GM21737 (cell line): ENCODE measurements around the gene SRCIN1.
"Not testable (repeated sequence)": the region's sequence is repeated elsewhere in the genome, so short reads cannot be mapped to it uniquely, and the experiment has no call there.

Source experiments
- ATAC-seq: cut with Tn5 transposase; IDR thresholded peaks from one replicate; pipeline ENCODE4 v1.9.1; 2021; ENCODE audit warnings: mild to moderate bottlenecking, moderate library complexity; ENCODE audit not compliant: unreplicated experiment

Gene SRCIN1

DNA sequence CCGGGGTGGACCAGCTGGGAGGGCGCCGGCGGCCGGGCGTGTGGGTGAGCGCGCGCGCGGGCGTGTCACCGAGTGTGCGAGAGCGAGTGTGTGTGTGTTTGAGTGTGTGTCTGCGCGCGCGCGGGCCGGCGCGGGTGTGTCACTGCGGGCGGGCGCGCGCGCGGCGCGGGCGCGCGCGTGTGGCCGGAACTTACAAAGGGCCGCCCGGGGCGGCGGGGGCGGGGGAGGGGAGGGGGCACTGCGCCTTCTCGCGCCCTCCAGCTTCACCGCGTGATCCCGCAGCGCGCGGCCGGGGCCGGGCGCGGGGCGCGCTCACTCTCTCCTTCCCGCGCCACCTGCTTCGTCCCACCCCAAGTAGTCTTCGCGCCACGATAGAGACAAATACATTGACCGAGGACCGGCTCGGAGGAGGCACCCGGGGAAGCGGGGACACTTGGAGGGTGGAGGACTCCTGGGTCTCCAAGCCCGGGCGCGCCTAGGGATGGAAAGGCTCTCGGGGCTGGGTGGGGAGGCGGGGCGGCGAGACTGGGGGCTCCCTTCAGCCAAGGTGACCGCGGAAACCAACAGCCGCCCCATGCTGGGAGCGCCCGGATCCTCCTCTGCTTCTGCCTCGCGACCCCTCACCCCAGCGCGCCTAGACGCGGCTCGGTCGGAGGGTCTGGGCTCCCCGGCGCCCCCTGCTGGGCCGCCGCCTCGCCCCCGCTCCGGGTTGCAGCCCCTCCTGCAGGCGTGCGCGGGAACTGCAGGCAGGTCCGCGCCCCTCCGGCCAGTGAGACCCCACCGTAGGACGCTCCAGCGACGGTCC lies at the start of gene SRCIN1:
Gene SRCIN1, minus strand, starts transcription at position 112 of the 805 bp plus-strand sequence. CDS start 247 bp downstream, outside the sequence.
- ATAC-seq: no peak

- ATAC-seq: no peak
Observed at GRCh38 chr17:38654411-38655398, 49.0 kb upstream of the SRCIN1 start.

DNA sequence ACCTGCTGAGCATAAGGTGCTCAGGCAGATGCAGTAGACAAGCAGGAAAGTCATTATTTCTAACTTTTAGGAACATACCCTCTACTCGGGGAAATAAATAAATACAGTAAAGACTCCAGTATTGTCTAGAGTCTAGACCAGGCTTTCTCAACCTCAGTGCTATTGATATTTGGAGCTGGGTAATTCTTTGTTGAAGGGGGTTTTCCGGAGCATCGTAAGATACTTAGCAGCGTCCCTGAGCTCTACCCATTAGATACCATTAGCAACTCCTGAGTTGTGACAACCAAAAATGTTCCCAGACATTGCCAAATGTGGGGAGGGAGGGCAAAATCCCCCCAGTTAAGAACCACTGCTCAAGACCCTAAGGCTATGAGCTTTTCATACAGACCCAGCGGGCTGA lies 47.9 kb upstream of the SRCIN1 start:
- ATAC-seq: no peak

- ATAC-seq: no peak
Observed at GRCh38 chr17:38653230-38653629, 47.5 kb upstream of the SRCIN1 start.

DNA sequence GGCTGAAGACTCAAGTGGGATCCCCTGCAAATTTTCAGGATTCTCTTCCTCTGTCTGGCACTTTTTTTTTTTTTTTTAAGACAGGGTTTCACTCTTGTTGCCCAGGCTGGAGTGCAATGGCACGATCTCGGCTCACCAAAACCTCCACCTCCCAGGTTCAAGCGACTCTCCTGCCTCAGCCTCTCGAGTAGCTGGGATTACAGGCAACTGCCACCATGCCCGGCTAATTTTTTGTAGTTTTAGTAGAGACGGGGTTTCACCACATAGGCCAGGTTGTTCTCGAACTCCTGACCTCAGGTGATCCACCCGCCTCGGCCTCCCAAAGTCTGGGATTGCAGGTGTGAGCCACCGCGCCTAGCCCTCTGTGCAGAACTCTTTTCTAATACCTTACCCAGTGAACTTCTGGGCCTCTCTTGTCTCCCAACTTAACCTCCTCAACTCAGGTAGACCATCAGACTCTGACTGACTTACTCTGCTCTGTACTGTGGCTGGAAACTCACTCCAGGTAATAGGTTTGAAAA lies 45.0 kb upstream of the SRCIN1 start:
- ATAC-seq: not testable (repeated sequence)

DNA sequence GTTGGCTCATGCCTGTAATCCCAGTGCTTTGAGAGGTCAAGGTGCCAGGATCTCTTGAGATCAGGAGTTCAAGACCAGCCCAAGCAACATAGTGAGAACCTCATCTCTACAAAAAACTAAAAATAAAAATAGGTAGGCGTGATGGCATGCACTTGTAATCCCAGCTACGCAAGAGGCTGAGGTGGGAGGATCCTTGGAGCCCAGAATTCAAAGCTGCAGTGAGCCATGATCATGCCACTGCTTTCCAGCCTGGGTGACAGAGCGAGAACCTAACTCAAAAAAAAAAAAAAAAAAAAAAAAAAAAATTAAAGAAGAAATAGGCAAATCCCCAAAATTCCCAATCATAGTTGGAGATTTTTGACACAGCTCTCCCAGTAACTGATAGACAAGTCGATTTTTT lies 32.2 kb upstream of the SRCIN1 start:
- ATAC-seq: no peak

GRCh38 chr17:38636054-38636453 lies 30.3 kb upstream of the SRCIN1 start:
- no peak for ATAC-seq

- ATAC-seq: no peak
Observed at GRCh38 chr17:38632334-38632733, 26.6 kb upstream of the SRCIN1 start.

GRCh38 chr17:38628441-38628840 lies 22.7 kb upstream of the SRCIN1 start:
- ATAC-seq: no peak

GRCh38 chr17:38627957-38628356 lies 22.2 kb upstream of the SRCIN1 start:
- no peak for ATAC-seq

DNA sequence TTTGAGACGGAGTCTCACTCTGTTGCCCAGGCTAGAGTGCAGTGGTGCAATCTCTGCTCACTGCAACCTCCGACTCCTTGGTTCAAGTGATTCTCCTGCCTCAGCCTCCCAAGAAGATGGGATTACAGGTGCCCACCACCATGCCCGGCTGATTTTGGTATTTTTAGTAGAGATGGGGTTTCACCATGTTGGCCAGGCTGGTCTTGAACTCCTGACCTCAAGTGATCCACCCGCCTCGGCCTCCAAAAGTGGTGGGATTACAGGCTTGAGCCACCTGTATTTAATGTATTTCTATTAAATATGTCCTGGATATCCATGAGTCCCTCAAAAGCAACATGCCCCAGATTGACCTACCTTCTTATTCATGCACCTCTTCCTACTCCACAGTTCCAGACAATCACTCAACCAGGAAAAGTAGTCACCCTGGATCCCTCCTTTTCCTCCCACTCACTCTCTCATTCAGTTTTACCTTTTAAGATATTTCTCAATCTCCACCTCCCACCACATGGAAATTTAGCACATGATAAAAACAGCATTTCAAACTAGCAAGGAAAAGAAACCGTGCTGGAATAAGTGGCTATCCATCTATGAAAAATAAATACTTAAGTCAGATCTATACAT lies 21.0 kb upstream of the SRCIN1 start:
- ATAC-seq: not testable (repeated sequence)

- ATAC-seq: no peak
Observed at GRCh38 chr17:38625482-38625881, 19.7 kb upstream of the SRCIN1 start.

- ATAC-seq: peak; percentile 66
Observed at GRCh38 chr17:38624782-38625355, 19.1 kb upstream of the SRCIN1 start.

- no peak for ATAC-seq
Observed at GRCh38 chr17:38621538-38621937, 15.8 kb upstream of the SRCIN1 start.

DNA sequence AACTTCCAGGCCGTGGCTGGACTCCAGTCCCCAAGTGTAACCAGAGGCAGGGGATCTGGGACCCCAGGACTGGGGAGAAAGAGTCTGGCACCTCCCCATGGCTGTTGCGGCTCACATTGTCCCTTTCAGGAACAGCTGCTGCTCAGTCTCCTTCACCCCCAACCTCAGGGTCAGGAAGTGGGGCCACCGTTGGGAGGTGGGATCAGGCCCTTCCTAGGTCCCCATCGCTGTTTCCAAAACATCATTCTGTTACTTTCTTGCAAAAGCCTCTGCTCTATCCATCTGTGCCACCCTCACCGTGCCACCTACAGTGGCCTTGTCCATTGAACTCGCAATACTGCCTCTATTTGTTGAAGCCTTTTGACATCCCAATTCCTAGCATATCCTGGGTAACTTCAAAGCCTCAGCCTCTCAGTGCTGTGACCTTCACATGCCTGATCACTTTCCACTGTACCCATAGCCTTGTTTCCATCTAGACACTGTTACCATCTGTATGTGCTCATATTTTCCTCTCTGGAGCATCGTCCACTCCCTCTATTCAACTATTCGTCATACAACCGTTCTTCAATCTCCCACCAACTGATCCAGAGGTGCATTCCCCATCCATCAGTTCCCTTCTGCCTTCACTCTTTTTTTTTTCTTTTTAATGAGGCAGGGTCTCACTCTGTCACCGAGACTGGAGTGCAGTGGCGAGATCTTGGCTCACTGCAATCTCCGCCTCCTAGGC lies 15.0 kb upstream of the SRCIN1 start:
- no peak for ATAC-seq

GRCh38 chr17:38619937-38620550 lies 14.3 kb upstream of the SRCIN1 start:
- ATAC-seq: no peak

DNA sequence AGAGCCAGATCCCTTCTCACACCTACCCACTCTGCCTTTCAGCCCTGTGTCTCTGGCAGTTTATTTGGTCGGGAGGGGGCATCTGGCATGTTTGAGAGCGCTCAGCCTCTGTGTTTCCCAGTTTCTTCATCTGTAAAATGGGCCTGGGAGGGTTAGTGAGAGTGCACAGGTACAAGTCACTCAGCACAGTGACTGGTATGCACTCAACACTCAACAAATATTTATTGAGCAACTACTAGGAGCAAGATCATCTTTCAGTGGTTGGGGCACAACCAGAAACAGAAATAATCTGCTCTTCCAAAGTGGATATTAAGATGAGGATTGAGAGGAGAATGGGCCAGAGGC lies 13.7 kb upstream of the SRCIN1 start:
- ATAC-seq: no peak

DNA sequence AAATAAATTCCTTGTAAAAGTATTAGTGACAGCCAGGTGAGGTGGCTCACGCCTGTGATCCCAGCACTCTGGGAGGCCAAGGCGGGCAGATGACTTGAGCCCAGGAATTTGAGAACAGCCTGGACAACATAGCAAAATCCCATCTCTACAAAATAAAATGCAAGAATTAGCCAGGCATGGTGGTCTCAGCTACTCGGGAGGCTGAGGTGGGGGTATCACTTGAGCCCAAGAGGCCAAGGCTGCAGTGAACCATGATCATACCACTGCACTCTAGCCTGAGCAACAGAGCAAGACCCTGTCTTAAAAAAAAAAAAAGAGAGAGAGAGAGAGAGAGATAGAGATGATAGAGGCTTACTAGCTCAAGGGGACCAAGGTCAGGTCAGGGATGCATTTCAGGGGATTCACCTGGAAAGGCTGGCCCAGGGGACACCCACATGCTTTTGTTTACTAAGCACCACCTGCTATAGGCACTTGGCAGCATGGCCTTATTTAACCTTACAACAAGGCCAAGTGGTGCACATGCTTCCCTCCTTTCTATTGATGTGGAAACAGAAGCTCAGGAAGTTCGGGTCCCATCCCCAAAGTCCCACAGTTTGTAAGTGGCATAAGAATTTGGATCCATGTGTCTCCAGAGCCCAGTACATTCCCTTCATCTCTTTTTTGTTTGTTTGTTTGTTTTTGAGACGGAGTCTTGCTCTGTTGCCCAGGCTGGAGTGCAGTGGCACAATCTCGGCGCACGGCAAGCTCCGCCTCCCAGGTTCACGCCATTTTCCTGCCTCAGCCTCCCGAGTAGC lies 12.4 kb upstream of the SRCIN1 start:
- no peak for ATAC-seq
